Mucosa of stomach (tissue), 1 donor: ENCODE measurements around the gene MYF5.
"Not testable (repeated sequence)": the region's sequence is repeated elsewhere in the genome, so short reads cannot be mapped to it uniquely, and the experiment has no call there.

Experiments used
- H3K27me3 ChIP-seq: one replicate; pipeline ENCODE4 v1.7.0; 2013; ENCODE audit warnings: mild to moderate bottlenecking, low read length; ENCODE audit not compliant: control insufficient read depth, insufficient read depth
- H3K36me3 ChIP-seq: one replicate; pipeline ENCODE4 v1.7.0; 2013; ENCODE audit warnings: low read length; ENCODE audit not compliant: control insufficient read depth, insufficient read depth
- H3K4me1 ChIP-seq: one replicate; pipeline ENCODE4 v1.7.0; 2013; ENCODE audit warnings: mild to moderate bottlenecking, low read length; ENCODE audit not compliant: control insufficient read depth, insufficient read depth
- H3K4me3 ChIP-seq: one replicate; pipeline ENCODE4 v1.7.0; 2013; ENCODE audit warnings: low read length
- H3K9ac ChIP-seq: one replicate; pipeline ENCODE4 v1.7.0; 2013; ENCODE audit warnings: mild to moderate bottlenecking, low read length, moderate library complexity
- H3K9me3 ChIP-seq: one replicate; pipeline ENCODE4 v1.7.0; 2013; ENCODE audit warnings: mild to moderate bottlenecking, low read length, moderate library complexity; ENCODE audit not compliant: control insufficient read depth
- donor health status: Pancreatic carcinoma.

MYF5 gene

DNA sequence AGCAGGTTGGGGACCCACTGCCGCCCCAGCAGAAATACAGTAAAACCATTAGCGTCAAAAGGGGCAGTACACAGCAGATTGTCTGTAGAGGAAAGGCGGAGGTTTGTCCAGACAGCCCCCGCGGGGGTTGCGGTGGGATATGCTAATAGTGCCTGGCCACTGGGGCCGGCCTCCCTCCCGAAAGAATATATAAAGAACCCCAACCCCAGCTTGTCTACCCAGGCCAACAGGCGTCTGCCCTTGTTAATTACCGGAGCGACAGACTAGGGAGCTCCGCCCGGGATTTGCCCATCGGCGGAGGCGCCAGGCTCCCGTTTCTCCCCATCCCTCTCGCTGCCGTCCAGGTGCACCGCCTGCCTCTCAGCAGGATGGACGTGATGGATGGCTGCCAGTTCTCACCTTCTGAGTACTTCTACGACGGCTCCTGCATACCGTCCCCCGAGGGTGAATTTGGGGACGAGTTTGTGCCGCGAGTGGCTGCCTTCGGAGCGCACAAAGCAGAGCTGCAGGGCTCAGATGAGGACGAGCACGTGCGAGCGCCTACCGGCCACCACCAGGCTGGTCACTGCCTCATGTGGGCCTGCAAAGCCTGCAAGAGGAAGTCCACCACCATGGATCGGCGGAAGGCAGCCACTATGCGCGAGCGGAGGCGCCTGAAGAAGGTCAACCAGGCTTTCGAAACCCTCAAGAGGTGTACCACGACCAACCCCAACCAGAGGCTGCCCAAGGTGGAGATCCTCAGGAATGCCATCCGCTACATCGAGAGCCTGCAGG, at the start of gene MYF5:
Gene MYF5, plus strand, starts transcription at position 217 of the 774 bp plus-strand sequence. Its CDS starts 152 bp downstream, at position 369.
- no peak within 1 kb of the TSS for H3K9ac ChIP-seq
- H3K4me1 ChIP-seq = no peaks in the 10 kb centered on the region
- no peaks in the 10 kb centered on the region for H3K9me3 ChIP-seq
- no peak within 1 kb of the TSS for H3K4me3 ChIP-seq
- H3K36me3 ChIP-seq = no peaks in the 10 kb centered on the region
- H3K27me3 ChIP-seq = peaks cover 46% of the 10 kb centered on the region

- Histone ChIP-seq H3K9me3 (no peaks in the 10 kb centered on the region), H3K4me3 (no peak overlapping the region), H3K27me3 (no peaks in the 10 kb centered on the region), H3K36me3 (no peaks in the 10 kb centered on the region), H3K9ac (no peak overlapping the region), H3K4me1 (no peaks in the 10 kb centered on the region)
Observed at GRCh38 chr12:80670214-80670613, 46.5 kb upstream of the MYF5 start.

DNA sequence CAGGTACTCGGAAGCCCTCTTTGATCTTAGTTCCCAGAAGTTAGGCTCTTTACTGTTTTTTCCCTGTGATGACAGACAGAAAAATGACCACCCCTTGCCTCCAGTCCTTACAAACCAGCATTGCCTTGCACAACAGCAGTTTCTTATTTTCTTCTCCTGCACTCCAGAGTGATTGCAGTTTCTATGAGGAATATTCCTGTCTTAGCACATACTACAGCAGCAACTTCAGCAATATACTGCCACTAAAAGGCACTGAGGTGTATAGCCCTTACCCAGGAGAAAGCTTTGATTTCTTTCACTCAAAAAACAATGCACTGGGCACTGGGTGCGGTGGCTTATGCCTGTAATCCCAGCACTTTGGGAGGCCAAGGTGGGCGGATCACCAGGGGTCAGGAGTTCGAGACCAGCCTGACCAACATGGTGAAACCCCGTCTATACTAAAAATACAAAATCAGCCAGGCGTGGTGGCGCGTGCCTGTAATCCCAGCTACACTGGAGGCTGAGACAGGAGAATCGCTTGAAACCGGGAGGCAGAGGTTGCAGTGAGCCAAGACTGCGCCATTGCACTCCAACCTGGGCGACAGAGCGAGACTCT, 40.6 kb upstream of the MYF5 start:
- not testable (repeated sequence) for H3K9me3 ChIP-seq, H3K4me3 ChIP-seq, H3K36me3 ChIP-seq, H3K4me1 ChIP-seq, H3K9ac ChIP-seq, H3K27me3 ChIP-seq

GRCh38 chr12:80676856-80677255, 39.9 kb upstream of the MYF5 start:
- H3K36me3 ChIP-seq = no peaks in the 10 kb centered on the region
- no peaks in the 10 kb centered on the region for H3K9me3 ChIP-seq
- no peaks in the 10 kb centered on the region for H3K27me3 ChIP-seq
- H3K4me3 ChIP-seq = no peak overlapping the region
- H3K4me1 ChIP-seq = no peaks in the 10 kb centered on the region
- H3K9ac ChIP-seq = no peak overlapping the region

DNA sequence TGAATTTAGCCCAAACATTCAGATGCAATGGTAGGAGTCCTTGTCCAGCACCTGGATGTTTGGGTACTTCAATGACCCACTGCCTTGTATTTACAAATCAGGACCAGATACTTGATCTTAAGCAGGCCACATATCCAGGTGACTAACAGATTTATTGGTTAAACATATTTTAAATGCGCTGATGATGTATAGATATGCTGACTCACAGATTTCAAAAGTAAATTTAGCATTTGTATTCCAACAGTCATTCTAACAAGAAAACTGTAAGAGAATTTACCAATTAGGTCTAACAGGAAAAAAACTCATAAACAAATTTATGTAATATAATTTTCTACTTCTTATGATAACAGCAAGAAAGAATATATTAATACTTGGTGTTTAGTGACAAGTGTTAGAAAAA, 38.7 kb upstream of the MYF5 start:
- Histone ChIP-seq H3K27me3 (no peaks in the 10 kb centered on the region), H3K36me3 (no peaks in the 10 kb centered on the region), H3K4me3 (no peak overlapping the region), H3K4me1 (no peaks in the 10 kb centered on the region), H3K9me3 (no peaks in the 10 kb centered on the region), H3K9ac (no peak overlapping the region)

- Histone ChIP-seq H3K4me3 (no peak overlapping the region), H3K9ac (no peak overlapping the region), H3K36me3 (no peaks in the 10 kb centered on the region), H3K27me3 (no peaks in the 10 kb centered on the region), H3K4me1 (no peaks in the 10 kb centered on the region), H3K9me3 (no peaks in the 10 kb centered on the region)
Observed at GRCh38 chr12:80679346-80680131, 37.2 kb upstream of the MYF5 start.

DNA sequence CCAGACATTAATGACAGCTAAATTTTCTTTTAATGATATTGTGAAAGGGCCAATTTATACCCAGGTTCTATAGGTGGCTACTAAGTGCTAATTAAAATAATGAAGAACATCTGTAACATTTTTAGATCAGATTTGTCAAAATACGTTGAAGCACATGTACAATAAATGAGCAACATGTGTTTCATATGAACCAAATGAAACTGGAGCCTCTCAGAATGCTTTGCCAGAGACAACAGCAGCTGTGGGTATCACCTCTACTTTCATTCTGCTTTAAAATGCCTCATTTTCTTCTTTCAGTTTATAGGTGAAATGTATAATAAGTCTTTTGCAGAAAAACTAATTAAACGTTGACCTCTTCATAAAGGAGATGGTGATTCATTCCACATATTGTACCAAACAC, 35.4 kb upstream of the MYF5 start:
- Histone ChIP-seq H3K27me3 (no peaks in the 10 kb centered on the region), H3K9me3 (no peaks in the 10 kb centered on the region), H3K4me1 (no peaks in the 10 kb centered on the region), H3K9ac (no peak overlapping the region), H3K4me3 (no peak overlapping the region), H3K36me3 (no peaks in the 10 kb centered on the region)

DNA sequence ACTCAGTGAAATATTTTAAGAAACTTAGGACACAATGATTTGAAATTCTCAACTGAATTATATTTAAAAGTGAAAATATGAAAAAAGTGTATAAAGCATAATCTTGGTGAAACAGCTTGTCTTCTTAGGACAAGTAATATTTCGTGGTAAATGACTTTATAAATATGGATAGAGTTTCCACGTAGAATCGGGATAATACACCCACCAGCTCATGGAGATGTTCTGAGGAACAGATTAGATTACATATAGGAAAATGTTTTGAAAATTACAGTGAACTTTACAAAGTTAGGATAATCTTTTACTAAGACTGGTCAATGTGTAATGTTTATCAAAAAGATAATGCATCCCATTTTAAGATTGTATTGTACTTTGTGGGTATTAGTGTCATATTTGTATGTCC, 34.9 kb upstream of the MYF5 start:
- Histone ChIP-seq H3K9ac (no peak overlapping the region), H3K4me3 (no peak overlapping the region), H3K9me3 (no peaks in the 10 kb centered on the region)

DNA sequence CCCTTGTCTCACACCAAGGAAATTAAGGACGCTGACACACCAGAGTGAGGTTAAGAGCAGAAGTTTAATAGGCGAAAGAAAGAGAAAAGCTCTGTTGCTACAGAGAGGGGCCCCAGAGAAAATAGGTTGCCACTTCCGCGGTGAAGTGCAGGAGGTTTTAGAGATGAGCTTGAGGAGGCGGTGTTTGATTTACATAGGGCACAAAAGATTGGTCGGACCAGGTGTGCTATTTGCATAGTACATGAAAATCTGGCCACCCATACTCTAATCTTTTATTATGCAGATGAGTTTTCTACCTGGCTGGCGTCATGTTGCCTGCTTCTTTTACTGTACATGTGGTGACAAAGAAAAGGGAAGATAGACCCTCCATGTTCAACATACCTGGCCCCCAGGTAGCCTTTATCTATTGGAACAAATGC, 32.6 kb upstream of the MYF5 start:
- Histone ChIP-seq H3K4me3 (no peak overlapping the region), H3K4me1 (no peaks in the 10 kb centered on the region), H3K9me3 (no peaks in the 10 kb centered on the region), H3K27me3 (no peaks in the 10 kb centered on the region), H3K9ac (no peak overlapping the region), H3K36me3 (no peaks in the 10 kb centered on the region)

More for the DNA sequence above, 34.9 kb upstream of the MYF5 start:
- no peaks in the 10 kb centered on the region for H3K4me1 ChIP-seq
- H3K27me3 ChIP-seq = no peaks in the 10 kb centered on the region
- no peaks in the 10 kb centered on the region for H3K36me3 ChIP-seq

- Histone ChIP-seq H3K9me3 (no peaks in the 10 kb centered on the region), H3K27me3 (no peaks in the 10 kb centered on the region)
Observed at GRCh38 chr12:80690090-80690489, 26.6 kb upstream of the MYF5 start.

DNA sequence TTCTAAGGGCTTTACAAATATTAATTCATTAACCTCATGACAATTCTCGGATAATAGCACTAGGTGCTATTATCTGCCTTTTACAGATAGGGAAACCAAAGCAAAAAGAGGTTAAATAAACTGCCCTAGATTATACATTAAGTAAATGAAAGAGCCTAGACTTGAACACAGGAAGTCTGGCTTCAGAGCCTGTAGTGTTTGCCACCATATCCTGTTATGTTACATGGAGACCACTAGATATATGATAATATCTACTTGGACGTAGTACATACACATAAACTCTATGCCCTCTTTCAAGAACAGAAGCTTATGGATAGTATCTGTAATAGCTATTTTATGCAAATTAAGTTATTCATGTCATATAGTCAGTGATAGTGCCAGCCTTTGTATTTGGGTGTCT, 26.2 kb upstream of the MYF5 start:
- no peaks in the 10 kb centered on the region for H3K27me3 ChIP-seq
- H3K36me3 ChIP-seq = no peaks in the 10 kb centered on the region
- no peak overlapping the region for H3K9ac ChIP-seq
- H3K4me3 ChIP-seq = no peak overlapping the region
- H3K4me1 ChIP-seq = no peaks in the 10 kb centered on the region
- H3K9me3 ChIP-seq = no peaks in the 10 kb centered on the region

More at GRCh38 chr12:80690090-80690489, 26.6 kb upstream of the MYF5 start:
- no peak overlapping the region for H3K9ac ChIP-seq
- H3K36me3 ChIP-seq = no peaks in the 10 kb centered on the region
- no peaks in the 10 kb centered on the region for H3K4me1 ChIP-seq
- H3K4me3 ChIP-seq = no peak overlapping the region

- Histone ChIP-seq H3K4me3 (no peak overlapping the region), H3K9me3 (no peaks in the 10 kb centered on the region), H3K36me3 (no peaks in the 10 kb centered on the region), H3K4me1 (no peaks in the 10 kb centered on the region), H3K9ac (no peak overlapping the region), H3K27me3 (no peaks in the 10 kb centered on the region)
Observed at GRCh38 chr12:80692114-80692513, 24.6 kb upstream of the MYF5 start.
